Gastroesophageal sphincter (tissue), 3 donors: Measurements from ENCODE around the gene MAS1L.

Source experiments
- CTCF ChIP-seq, 4 experiments: fragments of 200-600 bp in 2 of 4; fragments of 450-650 bp in 2 of 4; sonication (generic) in 1 of 4; IDR thresholded peaks; one replicate each; pipeline ENCODE4 v1.5.1; 2017 to 2019; ENCODE audit warnings: antibody characterized with exemption in 4 of 4, mild to moderate bottlenecking in 2 of 4, moderate library complexity in 2 of 4
- EP300 ChIP-seq: sonication (generic); formaldehyde crosslinking; IDR thresholded peaks from one replicate; pipeline ENCODE4 v1.6.1; 2017; ENCODE audit warnings: antibody characterized with exemption, mild to moderate bottlenecking
- POLR2A ChIP-seq, 2 donors: fragments of 450-650 bp; IDR thresholded peaks; one replicate each; pipeline ENCODE4 v1.6.1; 2017; ENCODE audit warnings: antibody characterized with exemption in 2 of 2, mild to moderate bottlenecking in 2 of 2, moderate library complexity in 1 of 2
- POLR2AphosphoS5 ChIP-seq: sonication (generic); formaldehyde crosslinking; IDR thresholded peaks from one replicate; pipeline ENCODE4 v1.6.1; 2017; ENCODE audit warnings: antibody characterized with exemption

GRCh38 chr6:29439006-29439405 is 48.8 kb downstream of the MAS1L start, which contains the start of gene OR10C1:
- TF ChIP-seq CTCF (IDR thresholded peaks at IDR 0.05) (no peak), POLR2A (IDR thresholded peaks at IDR 0.05) (no peak), EP300 (no peak), POLR2AphosphoS5 (no peak)
